Measurements from ENCODE around the gene PTPRZ1. TPM values are rescaled to one million over a fixed set of nuclear protein-coding genes. Genes with fewer than 3 reads are reported as not detected.

PTPRZ1 gene
- total and polyA plus RNA-seq, 10 of the 15 experiments (the other 5 are each of a cell fraction or from before 2014, with no cell fraction given): 0.05 to 0.21 (median 0.11) TPM; not detected in 7

DNA sequence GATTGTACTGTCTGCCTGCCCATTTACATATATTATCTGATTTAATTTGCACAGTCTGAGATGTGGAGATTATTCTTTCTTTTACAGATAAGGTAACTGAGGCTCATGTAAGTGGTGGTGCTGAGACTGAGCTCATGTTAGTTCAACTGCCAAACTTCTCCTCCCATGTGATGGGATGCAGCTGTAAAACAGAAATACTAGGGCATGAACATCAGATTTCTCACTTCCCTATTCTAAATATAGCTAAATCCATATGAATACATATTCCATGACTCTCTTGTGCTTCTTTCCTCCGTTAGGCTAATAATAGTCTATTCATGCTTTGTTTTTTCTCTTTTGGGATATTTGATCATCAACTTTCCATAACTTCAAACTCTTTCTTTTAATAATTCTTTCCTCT lies 84.7 kb downstream of the PTPRZ1 start (continued):
- TF ChIP-seq ZNF592 (IDR thresholded peaks at IDR 0.05) (no peak), SREBF1 (IDR thresholded peaks at IDR 0.05; ENCODE audit: low read length) (no peak), BHLHE40 (IDR thresholded peaks at IDR 0.05; ENCODE audit: borderline replicate concordance in 1 of 2, low read depth in 2 of 2, low read length in 1 of 2) (no peak), RFX5 (IDR thresholded peaks at IDR 0.05; ENCODE audit: low read depth, low read length) (no peak), JUNB (IDR thresholded peaks at IDR 0.05) (no peak), NFIC (IDR thresholded peaks at IDR 0.05; ENCODE audit: low read depth, low read length) (no peak), DPF2 (IDR thresholded peaks at IDR 0.05) (no peak), BACH1 (IDR thresholded peaks at IDR 0.05; ENCODE audit: borderline replicate concordance) (no peak), HDAC6 (IDR thresholded peaks at IDR 0.05; ENCODE audit: unreplicated experiment) (no peak), ASH2L (IDR thresholded peaks at IDR 0.05; ENCODE audit: borderline replicate concordance, low read depth) (no peak), ZSCAN29 (IDR thresholded peaks at IDR 0.05) (no peak)

Measured in GM12878 (cell line).